ENCODE data around the gene KIF5A. TPM values are rescaled to one million over a fixed set of nuclear protein-coding genes. Genes with fewer than 3 reads are reported as not detected.
"Not testable (repeated sequence)": the region's sequence is repeated elsewhere in the genome, so short reads cannot be mapped to it uniquely, and the experiment has no call there.

The KIF5A gene
- not detected in 2 replicates for total RNA-seq (2014; rRNA removed; shearing (Covaris generic))

- no peak for DNase-seq (ENCODE audit: low spot score)
Measured at GRCh38 chr12:57549909-57550640, at the start of gene KIF5A. Gene KIF5A (plus strand): TSS chr12:57550044. CDS start chr12:57550272, 228 bp downstream.

GRCh38 chr12:57500213-57500612, 49.6 kb upstream of the KIF5A start:
- DNase-seq (ENCODE audit: low spot score) = no peak

GRCh38 chr12:57502311-57502969, 47.4 kb upstream of the KIF5A start:
- not testable (repeated sequence) for DNase-seq (ENCODE audit: low spot score)

GRCh38 chr12:57506541-57506940, 43.3 kb upstream of the KIF5A start:
- not testable (repeated sequence) for DNase-seq (ENCODE audit: low spot score)

- not testable (repeated sequence) for DNase-seq (ENCODE audit: low spot score)
Measured at GRCh38 chr12:57507796-57508195, 42.0 kb upstream of the KIF5A start.

GRCh38 chr12:57511161-57511560, 38.7 kb upstream of the KIF5A start:
- no peak for DNase-seq (ENCODE audit: low spot score)

- DNase-seq (ENCODE audit: low spot score) = no peak
Measured at GRCh38 chr12:57511588-57512325, 38.1 kb upstream of the KIF5A start.

- no peak for DNase-seq (ENCODE audit: low spot score)
Measured at GRCh38 chr12:57512665-57513064, 37.2 kb upstream of the KIF5A start.

- no peak for DNase-seq (ENCODE audit: low spot score)
Measured at GRCh38 chr12:57513266-57513665, 36.6 kb upstream of the KIF5A start.

GRCh38 chr12:57513677-57514076, 36.2 kb upstream of the KIF5A start:
- not testable (repeated sequence) for DNase-seq (ENCODE audit: low spot score)

GRCh38 chr12:57514246-57514645, 35.6 kb upstream of the KIF5A start:
- DNase-seq (ENCODE audit: low spot score) = not testable (repeated sequence)

GRCh38 chr12:57514720-57515407, 35.0 kb upstream of the KIF5A start:
- DNase-seq (ENCODE audit: low spot score) = no peak

- no peak for DNase-seq (ENCODE audit: low spot score)
Measured at GRCh38 chr12:57515408-57515933, 34.4 kb upstream of the KIF5A start.

- DNase-seq (ENCODE audit: low spot score) = no peak
Measured at GRCh38 chr12:57515934-57516541, 33.8 kb upstream of the KIF5A start.

- no peak for DNase-seq (ENCODE audit: low spot score)
Measured at GRCh38 chr12:57516617-57517153, 33.2 kb upstream of the KIF5A start.

GRCh38 chr12:57517187-57517586, 32.7 kb upstream of the KIF5A start:
- DNase-seq (ENCODE audit: low spot score) = no peak

- not testable (repeated sequence) for DNase-seq (ENCODE audit: low spot score)
Measured at GRCh38 chr12:57517718-57518117, 32.1 kb upstream of the KIF5A start.

GRCh38 chr12:57518176-57518919, 31.5 kb upstream of the KIF5A start:
- DNase-seq (ENCODE audit: low spot score) = no peak

GRCh38 chr12:57518920-57519795, 30.7 kb upstream of the KIF5A start:
- peak; percentile 11 for DNase-seq (ENCODE audit: low spot score)

All from HT-29 (cell line).